Dendritic cell treated with granulocyte-macrophage colony-stimulating factor and Interleukin-4, amounts not matched to agents 40 ng/mL and 50 ng/mL, for 4 days (primary cell): ENCODE data around the gene UBE2Q1.

Experiments
- H3K27ac Mint-ChIP-seq: one replicate; pipeline ENCODE4 v1.8.0; 2022; ENCODE audit warnings: mild to moderate bottlenecking, mixed read lengths
- H3K27me3 Mint-ChIP-seq: one replicate; pipeline ENCODE4 v1.8.0; 2022; ENCODE audit warnings: mild to moderate bottlenecking, mixed read lengths
- H3K36me3 Mint-ChIP-seq: one replicate; pipeline ENCODE4 v1.8.0; 2022; ENCODE audit warnings: low read depth, mixed read lengths
- H3K4me1 Mint-ChIP-seq: one replicate; pipeline ENCODE4 v1.8.0; 2022; ENCODE audit warnings: low read depth, mixed read lengths
- H3K4me3 Mint-ChIP-seq: one replicate; pipeline ENCODE4 v1.8.0; 2022; ENCODE audit warnings: mild to moderate bottlenecking, moderate library complexity, mixed read lengths
- H3K9me3 Mint-ChIP-seq: one replicate; pipeline ENCODE4 v1.8.0; 2022; ENCODE audit warnings: mixed read lengths
- intact Hi-C: fragments of 100-400 bp; cut with micrococcal nuclease; formaldehyde crosslinking; loops from one replicate; pipeline ENCODE4 v1.15.0; 2022

The UBE2Q1 gene

GRCh38 chr1:154586641-154587040 lies 28.2 kb upstream of the UBE2Q1 start:
- H3K27me3 Mint-ChIP-seq = no peaks in the 10 kb centered on the region
- H3K4me1 Mint-ChIP-seq = no peaks in the 10 kb centered on the region
- peaks cover 100% of the 10 kb centered on the region for H3K36me3 Mint-ChIP-seq
- intact Hi-C loops = no loop called here
- no peaks in the 10 kb centered on the region for H3K9me3 Mint-ChIP-seq
- H3K4me3 Mint-ChIP-seq = no peak overlapping the region
- H3K27ac Mint-ChIP-seq = no peak overlapping the region

DNA sequence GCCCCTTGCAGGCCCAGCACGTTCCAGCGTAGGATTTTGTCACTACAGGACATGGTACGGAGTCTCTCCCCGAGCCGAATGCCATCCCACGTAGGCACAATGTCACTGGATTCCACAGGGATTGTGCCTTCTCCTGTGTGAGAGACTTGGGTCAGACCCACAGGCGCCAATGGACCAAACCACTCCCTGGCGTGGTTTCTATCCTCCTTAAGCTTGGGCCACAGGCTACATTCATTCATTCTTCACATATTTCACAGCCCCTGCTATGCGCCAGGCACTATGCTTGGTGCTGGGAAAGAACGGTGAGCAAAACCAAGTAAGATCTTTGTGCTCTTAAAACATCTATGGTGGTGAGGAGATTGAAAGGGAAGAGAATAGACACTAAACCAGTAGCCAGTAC lies 27.8 kb upstream of the UBE2Q1 start:
- H3K9me3 Mint-ChIP-seq = no peaks in the 10 kb centered on the region
- H3K4me3 Mint-ChIP-seq = no peak overlapping the region
- no peak overlapping the region for H3K27ac Mint-ChIP-seq
- H3K36me3 Mint-ChIP-seq = peaks cover 100% of the 10 kb centered on the region
- intact Hi-C loops = no loop called here
- H3K27me3 Mint-ChIP-seq = no peaks in the 10 kb centered on the region
- H3K4me1 Mint-ChIP-seq = no peaks in the 10 kb centered on the region

GRCh38 chr1:154584267-154584994 lies 26.0 kb upstream of the UBE2Q1 start:
- Mint-ChIP-seq H3K9me3 (no peaks in the 10 kb centered on the region), H3K36me3 (peaks cover 100% of the 10 kb centered on the region), H3K27me3 (no peaks in the 10 kb centered on the region), H3K4me3 (no peak overlapping the region), H3K4me1 (no peaks in the 10 kb centered on the region), H3K27ac (no peak overlapping the region)
- intact Hi-C loops = no loop called here

DNA sequence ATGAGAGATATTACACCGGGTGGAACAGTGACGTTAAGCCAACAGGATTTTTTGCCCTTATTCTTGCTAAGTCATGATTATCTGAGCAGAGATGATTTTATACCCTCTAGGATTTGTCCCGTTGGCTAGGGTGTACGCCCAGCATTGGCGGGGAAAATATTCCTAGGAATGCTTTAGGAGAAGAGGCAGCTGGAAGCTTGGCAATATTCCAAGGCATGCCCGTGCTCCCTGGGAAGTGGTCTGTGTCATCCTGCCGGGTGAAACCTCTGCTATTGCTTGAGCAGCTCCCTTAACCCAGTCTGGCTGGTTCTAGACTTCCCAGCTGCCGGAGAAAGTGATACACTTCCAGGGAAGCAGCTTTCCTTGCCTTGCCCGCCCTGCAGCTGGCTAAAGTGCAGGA lies 25.3 kb upstream of the UBE2Q1 start:
- intact Hi-C loops = no loop called here
- no peaks in the 10 kb centered on the region for H3K4me1 Mint-ChIP-seq
- no peak overlapping the region for H3K27ac Mint-ChIP-seq
- no peak overlapping the region for H3K4me3 Mint-ChIP-seq
- H3K27me3 Mint-ChIP-seq = no peaks in the 10 kb centered on the region
- no peaks in the 10 kb centered on the region for H3K9me3 Mint-ChIP-seq
- H3K36me3 Mint-ChIP-seq = peaks cover 100% of the 10 kb centered on the region

- H3K4me1 Mint-ChIP-seq = no peaks in the 10 kb centered on the region
- peaks cover 99% of the 10 kb centered on the region for H3K36me3 Mint-ChIP-seq
- intact Hi-C loops = no loop called here
- no peaks in the 10 kb centered on the region for H3K27me3 Mint-ChIP-seq
- no peaks in the 10 kb centered on the region for H3K9me3 Mint-ChIP-seq
- no peak overlapping the region for H3K4me3 Mint-ChIP-seq
- no peak overlapping the region for H3K27ac Mint-ChIP-seq
These were observed 24.4 kb upstream of the UBE2Q1 start for GRCh38 chr1:154582885-154583284.

DNA sequence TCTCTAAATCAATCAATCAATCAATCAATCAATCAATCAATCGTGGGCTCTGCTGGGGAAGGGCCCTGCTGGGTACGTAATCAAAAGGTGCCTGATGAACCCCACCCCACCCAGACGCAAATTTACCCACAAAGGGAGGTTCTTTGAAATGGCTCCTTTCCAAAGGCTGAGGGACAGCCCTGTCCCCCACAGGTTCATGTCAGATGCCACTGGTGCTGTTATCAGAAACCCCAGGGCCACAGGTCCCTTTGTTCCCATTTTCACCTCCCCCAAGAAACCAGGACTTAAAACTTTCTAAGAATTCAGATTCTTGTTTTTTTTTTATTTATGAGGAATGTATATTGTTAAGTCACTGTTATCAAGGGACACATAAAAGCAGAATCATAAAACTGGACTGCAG lies 23.3 kb upstream of the UBE2Q1 start:
- H3K9me3 Mint-ChIP-seq = no peaks in the 10 kb centered on the region
- no peak overlapping the region for H3K4me3 Mint-ChIP-seq
- no peak overlapping the region for H3K27ac Mint-ChIP-seq
- no peaks in the 10 kb centered on the region for H3K4me1 Mint-ChIP-seq
- no peaks in the 10 kb centered on the region for H3K27me3 Mint-ChIP-seq
- intact Hi-C loops = no loop called here
- H3K36me3 Mint-ChIP-seq = peaks cover 88% of the 10 kb centered on the region

- intact Hi-C loops = no loop called here
- Mint-ChIP-seq H3K4me1 (no peaks in the 10 kb centered on the region), H3K9me3 (no peaks in the 10 kb centered on the region), H3K27ac (no peak overlapping the region), H3K4me3 (no peak overlapping the region), H3K27me3 (peaks cover 3% of the 10 kb centered on the region), H3K36me3 (peaks cover 64% of the 10 kb centered on the region)
These were observed 20.9 kb upstream of the UBE2Q1 start for GRCh38 chr1:154579374-154579773.

DNA sequence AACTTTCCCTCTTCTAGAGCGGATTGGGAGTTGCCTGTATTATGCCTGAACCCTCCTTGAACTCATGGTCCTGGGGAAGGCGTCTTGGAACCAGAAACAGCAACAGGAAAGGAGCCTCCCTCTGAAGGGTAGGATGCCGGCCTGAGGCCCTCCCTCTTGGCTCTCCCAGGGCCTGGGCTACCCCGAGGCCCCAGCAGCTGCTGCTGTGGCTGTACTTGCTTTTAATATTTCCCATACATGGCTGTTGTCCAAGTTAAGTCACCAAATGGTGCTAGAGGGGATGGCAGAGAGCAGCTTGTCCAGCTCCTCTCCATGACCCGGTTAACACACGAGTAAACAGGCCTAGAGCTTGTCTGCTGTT lies 19.6 kb upstream of the UBE2Q1 start:
- Mint-ChIP-seq H3K27me3 (peaks cover 3% of the 10 kb centered on the region), H3K4me1 (no peaks in the 10 kb centered on the region), H3K36me3 (peaks cover 50% of the 10 kb centered on the region), H3K9me3 (no peaks in the 10 kb centered on the region), H3K27ac (no peak overlapping the region), H3K4me3 (no peak overlapping the region)
- intact Hi-C loops = no loop called here

- Mint-ChIP-seq H3K4me3 (no peak overlapping the region), H3K27me3 (peaks cover 3% of the 10 kb centered on the region), H3K4me1 (no peaks in the 10 kb centered on the region), H3K27ac (no peak overlapping the region), H3K36me3 (peaks cover 45% of the 10 kb centered on the region), H3K9me3 (no peaks in the 10 kb centered on the region)
- intact Hi-C loops = no loop called here
These were observed 19.0 kb upstream of the UBE2Q1 start for GRCh38 chr1:154577346-154578057.

- no peaks in the 10 kb centered on the region for H3K4me1 Mint-ChIP-seq
- H3K36me3 Mint-ChIP-seq = peaks cover 30% of the 10 kb centered on the region
- H3K9me3 Mint-ChIP-seq = no peaks in the 10 kb centered on the region
- peaks cover 7% of the 10 kb centered on the region for H3K27me3 Mint-ChIP-seq
- intact Hi-C loops = no loop called here
- no peak overlapping the region for H3K4me3 Mint-ChIP-seq
- no peak overlapping the region for H3K27ac Mint-ChIP-seq
These were observed 17.6 kb upstream of the UBE2Q1 start for GRCh38 chr1:154575951-154576566.

- Mint-ChIP-seq H3K9me3 (no peaks in the 10 kb centered on the region), H3K4me3 (no peak overlapping the region), H3K4me1 (no peaks in the 10 kb centered on the region), H3K27me3 (peaks cover 9% of the 10 kb centered on the region), H3K27ac (no peak overlapping the region), H3K36me3 (peaks cover 23% of the 10 kb centered on the region)
- intact Hi-C loops = no loop called here
These were observed 16.9 kb upstream of the UBE2Q1 start for GRCh38 chr1:154575147-154575927.

DNA sequence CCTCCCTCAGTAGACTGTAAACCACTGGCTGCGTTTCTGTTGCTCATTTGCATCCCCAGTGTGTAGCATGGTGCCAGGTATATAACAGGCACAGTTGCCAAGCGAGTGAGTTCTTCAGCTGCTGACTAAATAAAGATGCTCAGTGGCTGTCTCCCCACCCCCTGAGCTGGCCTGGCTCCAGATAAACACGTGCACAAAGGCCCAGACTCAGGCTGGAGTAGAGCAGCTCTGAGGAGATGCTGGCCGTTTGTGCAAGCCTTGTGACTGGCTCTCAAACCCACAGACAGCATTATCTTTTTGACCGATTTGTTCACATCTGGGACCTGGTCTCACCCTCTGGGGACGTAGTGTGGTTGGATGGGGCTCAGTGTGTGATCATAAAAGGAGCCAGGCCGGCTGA lies 16.3 kb upstream of the UBE2Q1 start:
- no peak overlapping the region for H3K4me3 Mint-ChIP-seq
- no peak overlapping the region for H3K27ac Mint-ChIP-seq
- H3K4me1 Mint-ChIP-seq = no peaks in the 10 kb centered on the region
- peaks cover 10% of the 10 kb centered on the region for H3K27me3 Mint-ChIP-seq
- intact Hi-C loops = no loop called here
- peaks cover 17% of the 10 kb centered on the region for H3K36me3 Mint-ChIP-seq
- no peaks in the 10 kb centered on the region for H3K9me3 Mint-ChIP-seq

- Mint-ChIP-seq H3K4me3 (no peak overlapping the region), H3K9me3 (no peaks in the 10 kb centered on the region), H3K27ac (no peak overlapping the region), H3K4me1 (peaks cover 2% of the 10 kb centered on the region), H3K27me3 (peaks cover 22% of the 10 kb centered on the region), H3K36me3 (peaks cover 1% of the 10 kb centered on the region)
- intact Hi-C loops = no loop called here
These were observed 14.7 kb upstream of the UBE2Q1 start for GRCh38 chr1:154573168-154573510.
